GM23338 (cell line): ENCODE results near the gene APC. TPM values are rescaled to one million over a fixed set of nuclear protein-coding genes. Genes with fewer than 3 reads are reported as not detected.

Experiments used
- ATAC-seq: fragments of 200-7000 bp; cut with Tn5 transposase; 3 replicates; pipeline ENCODE4 v1.9.1; 2020
- DNase-seq: peaks from one replicate; pipeline ENCODE4 v3.0.0-alpha.2; 2015; ENCODE audit warnings: low spot score
- H2AFZ ChIP-seq: fragments of 200-600 bp; sonication (generic); 2 replicates; pipeline ENCODE4 v1.8.0; 2016; ENCODE audit warnings: antibody characterized with exemption, mild to moderate bottlenecking, moderate library complexity
- H3F3A ChIP-seq: fragments of 200-600 bp; sonication (generic); replicated peaks from 2 replicates; pipeline ENCODE4 v1.8.0; 2017; ENCODE audit warnings: antibody characterized with exemption, mixed run types, low read depth
- H3K27ac ChIP-seq: fragments of 200-600 bp; sonication (generic); 2 replicates; pipeline ENCODE4 v1.6.1; 2016; ENCODE audit warnings: low read depth
- H3K27me3 ChIP-seq: fragments of 200-600 bp; sonication (generic); 2 replicates; pipeline ENCODE4 v1.8.0; 2016; ENCODE audit warnings: mild to moderate bottlenecking, mixed run types, moderate library complexity; ENCODE audit not compliant: insufficient read depth
- H3K36me3 ChIP-seq: fragments of 200-600 bp; sonication (generic); 2 replicates; pipeline ENCODE4 v1.8.0; 2016; ENCODE audit warnings: mild to moderate bottlenecking; ENCODE audit not compliant: insufficient read depth
- H3K4me1 ChIP-seq: fragments of 200-600 bp; sonication (generic); 2 replicates; pipeline ENCODE4 v1.8.0; 2016; ENCODE audit warnings: mild to moderate bottlenecking, moderate library complexity; ENCODE audit not compliant: insufficient read depth
- H3K4me2 ChIP-seq: fragments of 200-600 bp; sonication (generic); 2 replicates; pipeline ENCODE4 v1.7.1; 2017; ENCODE audit warnings: mixed run types
- H3K4me3 ChIP-seq: fragments of 200-600 bp; sonication (generic); 2 replicates; pipeline ENCODE4 v1.6.1; 2016; ENCODE audit warnings: mixed run types
- H3K79me2 ChIP-seq: fragments of 200-600 bp; sonication (generic); replicated peaks from 2 replicates; pipeline ENCODE4 v1.8.0; 2017; ENCODE audit warnings: mild to moderate bottlenecking; ENCODE audit not compliant: insufficient read depth
- H3K9me2 ChIP-seq: fragments of 200-600 bp; sonication (generic); 2 replicates; pipeline ENCODE4 v1.8.0; 2017; ENCODE audit not compliant: insufficient read depth
- H4K20me1 ChIP-seq: fragments of 200-600 bp; sonication (generic); replicated peaks from 2 replicates; pipeline ENCODE4 v1.8.0; 2017; ENCODE audit warnings: mild to moderate bottlenecking; ENCODE audit not compliant: insufficient read depth
- H3K27ac Mint-ChIP-seq: 2 replicates; pipeline ENCODE4 v1.8.0; 2020; ENCODE audit warnings: inconsistent platforms, mild to moderate bottlenecking, moderate library complexity, mixed read lengths
- H3K27me3 Mint-ChIP-seq: 3 replicates; pipeline ENCODE4 v1.8.0; 2022; ENCODE audit warnings: low read depth, mild to moderate bottlenecking, moderate library complexity, mixed read lengths, inconsistent platforms; ENCODE audit not compliant: insufficient read depth, poor library complexity
- H3K36me3 Mint-ChIP-seq: 3 replicates; pipeline ENCODE4 v1.8.0; 2021; ENCODE audit warnings: low read depth, mild to moderate bottlenecking, inconsistent platforms, moderate library complexity, mixed read lengths
- H3K4me1 Mint-ChIP-seq: 3 replicates; pipeline ENCODE4 v1.8.0; 2020; ENCODE audit warnings: mild to moderate bottlenecking, inconsistent platforms, mixed read lengths
- H3K4me3 Mint-ChIP-seq: 3 replicates; pipeline ENCODE4 v1.8.0; 2021; ENCODE audit warnings: moderate library complexity, mild to moderate bottlenecking, inconsistent platforms, mixed read lengths
- H3K9me3 Mint-ChIP-seq: 3 replicates; pipeline ENCODE4 v1.8.0; 2020; ENCODE audit warnings: moderate library complexity, mild to moderate bottlenecking, inconsistent platforms, mixed read lengths
- CREB1 ChIP-seq: fragments of 250-450 bp; sonication (Bioruptor Pico); IDR thresholded peaks from 2 replicates; pipeline ENCODE4 v1.5.0; 2020; ENCODE audit warnings: low read depth, mild to moderate bottlenecking, moderate library complexity
- CTCF ChIP-seq, 2 experiments: fragments of 200-600 bp in 1 of 2; sonication (generic) in 1 of 2; conservative IDR thresholded peaks; 2 replicates each; pipeline versions ENCODE4 v1.5.1 to v1.6.1; 2016 to 2017; ENCODE audit warnings: antibody characterized with exemption in 2 of 2, low read depth in 2 of 2, mild to moderate bottlenecking in 2 of 2, moderate library complexity in 1 of 2
- ETS1 ChIP-seq: IDR thresholded peaks from 2 replicates; pipeline ENCODE4 v1.6.1; 2016; ENCODE audit warnings: antibody characterized with exemption
- EZH2 ChIP-seq: fragments of 200-600 bp; sonication (generic); IDR thresholded peaks from one replicate; pipeline ENCODE4 v1.8.0; 2017; ENCODE audit warnings: antibody characterized with exemption, mild to moderate bottlenecking, low read depth; ENCODE audit not compliant: unreplicated experiment
- EZH2phosphoT487 ChIP-seq: fragments of 200-600 bp; sonication (generic); IDR thresholded peaks from one replicate; pipeline ENCODE4 v1.8.1; 2018; ENCODE audit warnings: antibody characterized with exemption; ENCODE audit not compliant: unreplicated experiment
- JUNB ChIP-seq: IDR thresholded peaks from one replicate; pipeline ENCODE4 v1.6.1; 2016; ENCODE audit warnings: antibody characterized with exemption; ENCODE audit not compliant: unreplicated experiment
- NANOG ChIP-seq: IDR thresholded peaks from 2 replicates; pipeline ENCODE4 v1.6.1; 2016; ENCODE audit warnings: antibody characterized with exemption, borderline replicate concordance
- POLR2AphosphoS5 ChIP-seq: IDR thresholded peaks from 2 replicates; pipeline ENCODE4 v1.6.1; 2016; ENCODE audit warnings: antibody characterized with exemption, low read depth
- REST ChIP-seq: IDR thresholded peaks from one replicate; pipeline ENCODE4 v1.6.1; 2018; ENCODE audit warnings: antibody characterized with exemption; ENCODE audit not compliant: unreplicated experiment
- STAT1 ChIP-seq: IDR thresholded peaks from one replicate; pipeline ENCODE4 v1.6.1; 2016; ENCODE audit warnings: antibody characterized with exemption; ENCODE audit not compliant: unreplicated experiment
- ZNF114 ChIP-seq: fragments of 250-450 bp; sonication (Bioruptor Pico); IDR thresholded peaks from 2 replicates; pipeline ENCODE4 v1.5.0; 2020; ENCODE audit warnings: mild to moderate bottlenecking, moderate library complexity
- ZNF331 ChIP-seq: fragments of 250-450 bp; sonication (Bioruptor Pico); IDR thresholded peaks from 2 replicates; pipeline ENCODE4 v1.5.0; 2020; ENCODE audit warnings: low read depth, mild to moderate bottlenecking, moderate library complexity
- ZNF462 ChIP-seq: fragments of 250-450 bp; sonication (Bioruptor Pico); IDR thresholded peaks from 2 replicates; pipeline ENCODE4 v1.5.0; 2020; ENCODE audit warnings: mild to moderate bottlenecking, moderate library complexity
- polyA plus RNA-seq: library from polyadenylated mRNA; unstranded; fragments of >200 nt; fragmentation: Nextera tagmentation; extraction: Ambion mirVana; gene quantifications from 2 replicates; pipeline ENCODE4 v1.2.1, GENCODE V29; 2016
- total RNA-seq: library from RNA; depleted of rRNA; stranded (reverse); fragments of >200 nt; shearing (Covaris generic); gene quantifications from 2 replicates; pipeline ENCODE4 v1.2.3, GENCODE V29; 2014

The APC gene
- total and polyA plus RNA-seq, 2 experiments from 2014 or later, result 42.4 to 62.9 TPM

- Histone ChIP-seq H3K4me1 (peaks cover 10% of the 10 kb centered on the region; the same call in 1 of the 2 replicates), H4K20me1 (peaks cover 4% of the 10 kb centered on the region; the same call in 1 of the 2 replicates), H3K4me3 (no peak overlapping the region), H3K79me2 (peaks cover 100% of the 10 kb centered on the region), H3K27me3 (no peaks in the 10 kb centered on the region), H2AFZ (no peak overlapping the region), H3K36me3 (no peaks in the 10 kb centered on the region), H3K27ac (no peak overlapping the region), H3K4me2 (no peak overlapping the region), H3K9me2 (no peaks in the 10 kb centered on the region), H3F3A (no peaks in the 10 kb centered on the region)
- no peaks in the 10 kb centered on the region; the same call in 2 of the 3 replicates for H3K36me3 Mint-ChIP-seq
- TF ChIP-seq ETS1, result no peak
- no peak for TF ChIP-seq JUNB
- TF ChIP-seq STAT1, result no peak
- TF ChIP-seq ZNF114, result no peak
- no peak for TF ChIP-seq EZH2
- TF ChIP-seq POLR2AphosphoS5, result no peak
- no peak for TF ChIP-seq EZH2phosphoT487
- TF ChIP-seq ZNF331 (CRISPR knock-in tag), result no peak
- no peak for TF ChIP-seq REST
- no peak for TF ChIP-seq ZNF462 (CRISPR knock-in tag)
- TF ChIP-seq CTCF (conservative IDR thresholded peaks at IDR 0.05; ENCODE audit: low read depth in 2 of 2), result no peak
- no peak for TF ChIP-seq CREB1 (CRISPR knock-in tag)
- TF ChIP-seq NANOG, result no peak
- no peak for ATAC-seq
- DNase-seq, result no peak
- no peaks in the 10 kb centered on the region for H3K27me3 Mint-ChIP-seq
- no peaks in the 10 kb centered on the region for H3K9me3 Mint-ChIP-seq
- H3K27ac Mint-ChIP-seq, result peak overlapping the region; percentile 34; the same call in 1 of the 2 replicates
- H3K4me3 Mint-ChIP-seq, result no peak overlapping the region
- peaks cover 22% of the 10 kb centered on the region for H3K4me1 Mint-ChIP-seq
Measured at GRCh38 chr5:112717506-112718082, 20.1 kb upstream of the APC start.
